HepG2 (cell line): Measurements from ENCODE around the gene PDZD4. TPM values are rescaled to one million over a fixed set of nuclear protein-coding genes. Genes with fewer than 3 reads are reported as not detected.

Source experiments
- ATAC-seq: fragments of 200-7000 bp; cut with Tn5 transposase; 3 replicates; pipeline ENCODE4 v1.9.1; 2020; ENCODE audit warnings: mild to moderate bottlenecking, moderate library complexity
- BruUV-seq: library from RNA; stranded (reverse); fragments of 400-500 nt; replicated peaks from 2 replicates; lab custom pipeline; 2021; lab: Mats Ljungman, UMichigan
- CTCF ChIA-PET: fragments of 300-600 bp; formaldehyde crosslinking; extraction: SDS; loops from one replicate; lab custom pipeline; 2021; ENCODE audit warnings: low total read pairs, inconsistent platforms, low intra/inter-chr PET ratio; lab: Yijun Ruan, JAX
- POLR2A ChIA-PET: fragments of 350-600 bp; sonication (Branson Sonifier 250); formaldehyde crosslinking; loops from one replicate; lab custom pipeline; 2020; ENCODE audit warnings: antibody characterized with exemption, inconsistent platforms; lab: Yijun Ruan, JAX
- DNase-seq: peaks from one replicate; pipeline ENCODE4 v3.0.0-alpha.2; 2015; ENCODE audit warnings: low spot score
- FAIRE-seq: peaks from 3 replicates; lab custom pipeline; 2011; peaks lifted over from hg19 to GRCh38; lab: Jason Lieb, UNC
- H2AFZ ChIP-seq: one replicate; pipeline ENCODE4 v1.6.1; 2011; ENCODE audit warnings: low read length, inconsistent platforms
- H3K27ac ChIP-seq: fragments of 300-600 bp; 3 replicates; pipeline ENCODE4 v1.8.0; 2011; ENCODE audit warnings: mixed run types, mild to moderate bottlenecking, mixed read lengths, low read length, inconsistent platforms; ENCODE audit not compliant: insufficient read depth; ENCODE audit errors: extremely low read length
- H3K27me3 ChIP-seq, 2 experiments: fragments of 200-600 bp in 1 of 2; 2 replicates in 1 of 2; 3 replicates in 1 of 2; pipeline versions ENCODE4 v1.6.0 to v1.8.0; 2011; ENCODE audit warnings: low read length in 2 of 2, mild to moderate bottlenecking in 2 of 2, moderate library complexity in 2 of 2, inconsistent platforms in 1 of 2; ENCODE audit not compliant: insufficient read depth in 2 of 2, control insufficient read depth in 1 of 2
- H3K36me3 ChIP-seq, 2 experiments: fragments of 200-600 bp in 1 of 2; replicated peaks in 1 of 2; 2 replicates in 1 of 2; 3 replicates in 1 of 2; pipeline versions ENCODE4 v1.5.1 to v1.8.0; 2011; ENCODE audit warnings: low read length in 2 of 2, inconsistent platforms in 1 of 2; ENCODE audit not compliant: insufficient read depth in 2 of 2, control insufficient read depth in 1 of 2
- H3K4me1 ChIP-seq: 2 replicates; pipeline ENCODE4 v1.5.1; 2012; ENCODE audit warnings: low read length, inconsistent platforms; ENCODE audit not compliant: insufficient read depth
- H3K4me2 ChIP-seq: 2 replicates; pipeline ENCODE4 v1.6.0; 2011; ENCODE audit warnings: low read depth, low read length, inconsistent platforms
- H3K4me3 ChIP-seq, 3 experiments: fragments of 200-600 bp in 1 of 3; sonication (generic), shearing (Covaris generic) in 1 of 3; replicated peaks in 1 of 3; 2 replicates each; pipeline ENCODE4 v1.5.1; 2011 to 2016; ENCODE audit warnings: low read length in 3 of 3, inconsistent platforms in 2 of 3, low read depth in 2 of 3, mild to moderate bottlenecking in 2 of 3, control low read depth in 1 of 3, mixed read lengths in 1 of 3; ENCODE audit not compliant: insufficient read depth in 1 of 3
- H3K79me2 ChIP-seq: one replicate; pipeline ENCODE4 v1.6.1; 2011; ENCODE audit warnings: low read length, inconsistent platforms; ENCODE audit not compliant: insufficient read depth
- H3K9ac ChIP-seq: 2 replicates; pipeline ENCODE4 v1.6.0; 2011; ENCODE audit warnings: mild to moderate bottlenecking, low read depth, low read length, inconsistent platforms; ENCODE audit not compliant: insufficient read depth
- H3K9me3 ChIP-seq: 2 replicates; pipeline ENCODE4 v1.5.1; 2012; ENCODE audit warnings: mild to moderate bottlenecking, low read length
- H4K20me1 ChIP-seq: 2 replicates; pipeline ENCODE4 v1.6.0; 2011; ENCODE audit warnings: inconsistent platforms, mild to moderate bottlenecking, low read length, moderate library complexity; ENCODE audit not compliant: insufficient read depth
- BORCS8-MEF2B ChIP-seq: sonication (generic); formaldehyde crosslinking; IDR thresholded peaks from 2 replicates; pipeline ENCODE4 v1.8.0; 2022; ENCODE audit warnings: mild to moderate bottlenecking, missing genetic modification reagents
- CBX1 ChIP-seq: IDR thresholded peaks from one replicate; pipeline ENCODE4 v1.6.1; 2016; ENCODE audit warnings: antibody characterized with exemption, low read depth
- ETV5 ChIP-seq: IDR thresholded peaks from 2 replicates; pipeline ENCODE4 v1.6.1; 2018; ENCODE audit warnings: missing biosample characterization, missing genetic modification reagents, inconsistent platforms, borderline replicate concordance
- PAX8 ChIP-seq: sonication (generic); formaldehyde crosslinking; IDR thresholded peaks from 2 replicates; pipeline ENCODE4 v1.8.0; 2022; ENCODE audit warnings: mild to moderate bottlenecking, missing genetic modification reagents, borderline replicate concordance
- ZBTB21 ChIP-seq: sonication (generic); formaldehyde crosslinking; IDR thresholded peaks from 2 replicates; pipeline ENCODE4 v1.4.0; 2020; ENCODE audit warnings: missing genetic modification reagents
- ZZZ3 ChIP-seq: sonication (generic); formaldehyde crosslinking; IDR thresholded peaks from 2 replicates; pipeline ENCODE4 v1.4.0; 2020; ENCODE audit warnings: missing genetic modification reagents, mild to moderate bottlenecking, borderline replicate concordance
- WGBS: methylation state at CpG from one replicate; pipeline ENCODE4 v1.1.6; 2017; ENCODE audit warnings: low lambda C conversion rate; 5-methylcytosine and 5-hydroxymethylcytosine counted together
- in situ Hi-C: cut with HindIII; loops from 2 replicates; pipeline ENCODE4 v1.10.0; 2017; ENCODE audit warnings: low pct_unique_long_range_greater_than_20kb; ENCODE audit not compliant: extremely low pct_ligation_motif_present
- intact Hi-C: fragments of 100-400 bp; cut with micrococcal nuclease; formaldehyde crosslinking; loops from one replicate; pipeline ENCODE4 v1.10.0; 2022; ENCODE audit not compliant: unreplicated experiment
- polyA plus RNA-seq, 8 experiments: library from polyadenylated mRNA; depleted of rRNA in 3 of 8; stranded (reverse) in 7 of 8; unstranded in 1 of 8; fragments of >200 nt; fragmentation: Illumina TruSeq in 4 of 8; extraction: Trizol in 4 of 8; gene quantifications; 2 replicates each; pipeline versions ENCODE4 v1.2.1 to v1.2.3, GENCODE V29; 2011 to 2016; ENCODE audit warnings: low read depth in 4 of 8, missing spikeins in 1 of 8, mixed read lengths in 1 of 8; ENCODE audit not compliant: insufficient read depth in 1 of 8
- total RNA-seq, 5 experiments: library from RNA; depleted of rRNA; stranded (reverse); fragments of >200 nt; fragmentation: Illumina TruSeq; extraction: Trizol; gene quantifications; 2 replicates each; pipeline ENCODE4 v1.2.3, GENCODE V29; 2016; ENCODE audit warnings: low read depth in 1 of 5
- TF ChIP-seq, protein P1 (sequence below): sonication (generic); formaldehyde crosslinking; IDR thresholded peaks from 2 replicates; pipeline ENCODE4 v1.8.0; 2022; ENCODE audit warnings: mild to moderate bottlenecking, missing genetic modification reagents, borderline replicate concordance

Gene PDZD4
- total and polyA plus RNA-seq, 2 of the 13 experiments (the other 11 are each of a cell fraction or from before 2014, with no cell fraction given), result not detected

DNA sequence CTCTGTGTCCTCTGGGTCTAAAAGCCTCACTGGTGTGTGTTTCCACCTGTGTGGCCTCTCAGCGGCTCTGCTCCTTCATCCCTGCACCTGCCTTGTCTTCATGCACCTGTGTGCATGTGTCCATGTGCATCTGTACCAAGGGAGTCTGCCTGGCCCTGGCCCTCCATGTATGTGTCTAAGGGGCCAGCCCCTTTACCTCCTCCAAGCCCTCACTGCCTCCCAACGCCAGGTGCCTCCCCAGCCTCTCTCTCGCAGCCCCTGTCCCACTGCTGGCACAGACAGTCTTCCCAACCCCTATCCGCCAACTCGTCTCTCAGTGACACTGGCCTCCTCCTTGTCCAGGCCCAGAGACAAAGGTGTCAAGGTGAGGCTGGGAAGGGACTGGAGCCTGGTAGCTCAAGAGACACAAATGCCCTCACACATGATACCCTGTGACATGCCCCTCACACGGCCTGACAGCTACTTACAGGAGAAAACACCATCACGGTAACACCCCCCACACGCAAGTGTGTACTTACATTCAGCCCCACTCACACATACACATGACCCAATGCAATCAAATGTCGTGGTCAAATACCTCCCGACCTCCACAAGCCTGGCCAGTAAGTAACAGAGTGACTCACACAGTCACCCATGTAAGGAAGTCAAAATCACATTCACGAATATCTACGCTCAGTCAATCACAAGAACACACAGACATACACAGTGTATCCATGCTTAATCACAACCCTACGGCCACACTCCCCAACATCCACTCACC, 44.2 kb upstream of the PDZD4 start:
- no peak for FAIRE-seq
- no peaks in the 10 kb centered on the region for H3K79me2 ChIP-seq
- no peaks in the 10 kb centered on the region for H3K9me3 ChIP-seq
- intact Hi-C loops (no loop called here), in situ Hi-C loops (no loop called here)
- no peak overlapping the region for H3K4me3 ChIP-seq
- H3K4me2 ChIP-seq, result no peak overlapping the region
- no peak for ATAC-seq
- TF ChIP-seq ETV5 (CRISPR knock-in tag), result no peak
- DNase-seq, result no peak
- no peak overlapping the region for H3K27ac ChIP-seq
- H3K9ac ChIP-seq, result no peak overlapping the region
- 63% methylated on average over 6 of the region's 13 CpGs for WGBS
- H4K20me1 ChIP-seq, result no peaks in the 10 kb centered on the region
- H2AFZ ChIP-seq, result no peak overlapping the region
- no peaks in the 10 kb centered on the region for H3K36me3 ChIP-seq
- ChIA-PET POLR2A (no interaction called here), CTCF (no interaction called here)
- H3K4me1 ChIP-seq, result peaks cover 16% of the 10 kb centered on the region; the same call in 1 of the 2 replicates
- BruUV-seq, result no TSS peak
- no peaks in the 10 kb centered on the region for H3K27me3 ChIP-seq

DNA sequence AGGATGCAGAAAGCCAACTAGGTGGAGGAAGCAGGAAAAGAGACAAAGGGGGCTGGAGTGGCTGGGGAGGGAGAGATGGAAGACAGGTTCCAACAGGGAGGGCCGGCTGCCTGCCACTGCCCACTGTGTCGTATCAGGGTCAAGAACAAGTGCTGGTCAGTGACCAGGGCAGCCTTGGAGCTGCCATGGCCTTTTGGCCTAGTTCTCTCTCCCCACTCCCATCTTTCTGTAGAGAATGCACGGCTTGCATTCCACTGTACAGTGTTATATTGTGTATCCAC, 43.7 kb upstream of the PDZD4 start:
- no peak for ATAC-seq
- ChIA-PET CTCF (no interaction called here), POLR2A (no interaction called here)
- intact Hi-C loops, result no loop called here
- no peak for DNase-seq
- Histone ChIP-seq H3K4me3 (no peak overlapping the region), H3K36me3 (no peaks in the 10 kb centered on the region), H3K9me3 (no peaks in the 10 kb centered on the region), H4K20me1 (no peaks in the 10 kb centered on the region), H3K9ac (no peak overlapping the region), H3K79me2 (no peaks in the 10 kb centered on the region), H3K27me3 (no peaks in the 10 kb centered on the region), H2AFZ (no peak overlapping the region), H3K4me1 (peaks cover 10% of the 10 kb centered on the region; the same call in 1 of the 2 replicates), H3K27ac (no peak overlapping the region), H3K4me2 (no peak overlapping the region)
- WGBS, result 0% methylated on average over 1 of the region's 3 CpGs
- no peak for FAIRE-seq
- BruUV-seq, result no TSS peak
- in situ Hi-C loops, result no loop called here
- TF ChIP-seq PAX8 (CRISPR knock-in tag), result no peak
- TF ChIP-seq CBX1, result no peak
- no peak for TF ChIP-seq ZBTB21
- no peak for TF ChIP-seq ZZZ3 (CRISPR knock-in tag)
- TF ChIP-seq BORCS8-MEF2B, result no peak
- TF ChIP-seq, protein P1, sequence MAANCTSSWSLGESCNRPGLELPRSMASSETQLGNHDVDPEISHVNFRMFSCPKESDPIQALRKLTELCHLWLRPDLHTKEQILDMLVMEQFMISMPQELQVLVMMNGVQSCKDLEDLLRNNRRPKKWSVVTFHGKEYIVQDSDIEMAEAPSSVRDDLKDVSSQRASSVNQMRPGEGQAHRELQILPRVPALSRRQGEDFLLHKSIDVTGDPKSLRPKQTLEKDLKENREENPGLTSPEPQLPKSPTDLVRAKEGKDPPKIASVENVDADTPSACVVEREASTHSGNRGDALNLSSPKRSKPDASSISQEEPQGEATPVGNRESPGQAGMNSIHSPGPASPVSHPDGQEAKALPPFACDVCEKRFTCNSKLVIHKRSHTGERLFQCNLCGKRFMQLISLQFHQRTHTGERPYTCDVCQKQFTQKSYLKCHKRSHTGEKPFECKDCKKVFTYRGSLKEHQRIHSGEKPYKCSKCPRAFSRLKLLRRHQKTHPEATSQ (CRISPR knock-in tag), result no peak
